Smooth muscle cell of bladder (primary cell): ENCODE measurements around the gene THYN1. TPM values are rescaled to one million over a fixed set of nuclear protein-coding genes. Genes with fewer than 3 reads are reported as not detected.

Source experiments
- total RNA-seq: library from RNA; depleted of rRNA; stranded (reverse); fragments of >200 nt; gene quantifications from 2 replicates; pipeline ENCODE4 v1.2.3, GENCODE V29; 2014

Gene THYN1
- 75.3 and 79.9 TPM in 2 replicates for total RNA-seq

GRCh38 chr11:134253188-134253993, at the start of gene THYN1, which contains the start of gene ACAD8:
THYN1 (minus strand) TSS chr11:134253352; CDS start chr11:134252882, 470 bp downstream.
ACAD8 (plus strand) TSS chr11:134253568; CDS start chr11:134253601, 33 bp downstream.

GRCh38 chr11:134275534-134276395, 22.6 kb upstream of the THYN1 start, which contains the start of gene GLB1L3:
GLB1L3 (plus strand) TSS chr11:134276379; CDS start chr11:134276741, 362 bp downstream.

DNA sequence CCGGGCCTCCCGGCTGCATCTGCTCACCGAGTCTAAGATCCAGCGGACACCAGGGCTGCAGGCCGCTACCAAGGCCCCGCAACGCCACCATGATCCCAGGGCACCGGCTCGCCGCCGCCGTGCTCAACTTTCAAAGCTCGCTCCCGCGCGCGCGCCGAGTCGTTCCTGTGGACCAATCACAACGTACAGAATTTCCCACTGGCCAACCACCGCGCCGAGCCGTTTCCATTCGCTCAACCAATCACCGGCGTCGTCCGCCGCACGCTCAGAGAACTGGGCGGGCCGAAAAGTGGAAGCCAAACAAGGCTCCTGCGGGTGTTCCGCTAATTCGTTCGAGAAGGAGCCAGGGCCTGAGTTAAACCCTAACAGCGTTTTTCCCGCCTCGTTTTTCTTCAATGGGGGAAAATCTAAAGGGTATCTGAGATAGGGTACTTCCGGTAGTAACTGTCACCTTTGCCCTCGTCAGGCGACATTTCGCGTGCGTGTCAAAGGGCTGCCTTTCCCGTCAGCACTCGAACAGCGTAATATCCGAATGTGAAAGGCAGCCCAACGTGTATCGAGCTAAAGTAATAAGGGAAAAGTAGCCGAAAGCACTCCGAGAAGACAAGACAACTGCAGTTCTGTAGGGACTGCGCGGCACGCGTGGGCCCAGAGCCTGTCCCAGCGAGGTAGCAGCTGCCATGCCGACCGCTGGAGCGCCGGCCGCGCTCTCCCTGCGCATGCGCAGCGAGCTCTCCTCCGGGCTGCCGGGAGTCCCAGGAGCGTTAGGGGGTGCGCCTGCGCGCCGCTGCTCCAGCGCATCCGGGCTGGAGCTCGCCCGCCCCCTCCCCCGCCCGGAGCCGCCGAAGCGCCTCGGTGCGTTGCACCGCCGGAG, 29.1 kb downstream of the THYN1 start, which contains the start of the genes NCAPD3 and VPS26B:
Gene NCAPD3, minus strand, starts transcription at position 132 of the 874 bp plus-strand sequence. Its CDS starts 41 bp downstream, at position 91.
Gene VPS26B, plus strand, starts transcription at position 836 of the 874 bp plus-strand sequence. CDS start 452 bp downstream, outside the sequence.

Other genes with a start within 250 kb of the THYN1 start
- 122 and 128 TPM in 2 replicates for gene JAM3, start 184.3 kb downstream of the THYN1 start, total RNA-seq
- gene NCAPD3, start 29.4 kb downstream of the THYN1 start, total RNA-seq: 6.1 and 6.5 TPM in 2 replicates
- 32.4 and 42.0 TPM in 2 replicates for gene VPS26B, start 28.7 kb downstream of the THYN1 start, total RNA-seq
- gene ACAD8, start 216 bp upstream of the THYN1 start, total RNA-seq: 16.9 TPM in 2 replicates
- not detected in 2 replicates for gene GLB1L3, start 23.0 kb upstream of the THYN1 start, total RNA-seq
- 0.18 and 0.43 TPM in 2 replicates for gene GLB1L2, start 78.6 kb upstream of the THYN1 start, total RNA-seq
- gene B3GAT1, start 158.9 kb upstream of the THYN1 start, total RNA-seq: 0.09 TPM in 1 of 2 replicates, not detected in the other